IMR-90 (cell line): ENCODE measurements around the gene GRK5. TPM values are rescaled to one million over a fixed set of nuclear protein-coding genes. Genes with fewer than 3 reads are reported as not detected.

Experiments used
- ATAC-seq: fragments of 200-7000 bp; cut with Tn5 transposase; 2 replicates; pipeline ENCODE4 v1.9.1; 2020; ENCODE audit warnings: low read depth, mild to moderate bottlenecking, moderate library complexity
- BruUV-seq: library from RNA; stranded (reverse); fragments of 400-500 nt; replicated peaks from 2 replicates; lab custom pipeline; 2021; lab: Mats Ljungman, UMichigan
- CTCF ChIA-PET: fragments of 300-600 bp; formaldehyde crosslinking; extraction: SDS; loops from one replicate; lab custom pipeline; 2021; ENCODE audit warnings: antibody characterized with exemption; lab: Yijun Ruan, JAX
- POLR2A ChIA-PET: fragments of 300-600 bp; sonication (Branson Sonifier 250); formaldehyde crosslinking; loops from one replicate; lab custom pipeline; 2022; ENCODE audit warnings: antibody characterized with exemption; ENCODE audit not compliant: unreplicated experiment; lab: Charles Lee
- DNase-seq: peaks from one replicate; pipeline ENCODE4 v3.0.0; 2013
- H2AFZ ChIP-seq: replicated peaks from 2 replicates; pipeline ENCODE3; 2013; ENCODE audit warnings: low read length, mild to moderate bottlenecking; ENCODE audit not compliant: poor library complexity
- H2AK5ac ChIP-seq: 2 replicates; pipeline ENCODE4 v1.6.1; 2013; ENCODE audit warnings: low read depth, low read length, inconsistent platforms
- H2AK9ac ChIP-seq: replicated peaks from 2 replicates; pipeline ENCODE3; 2013; ENCODE audit warnings: mild to moderate bottlenecking, low read depth, low read length, moderate library complexity; ENCODE audit not compliant: poor library complexity
- H2BK120ac ChIP-seq: 2 replicates; pipeline ENCODE4 v1.6.1; 2013; ENCODE audit warnings: low read depth, low read length, inconsistent platforms
- H2BK15ac ChIP-seq: 3 replicates; pipeline ENCODE4 v1.6.1; 2013; ENCODE audit warnings: low read depth, low read length, inconsistent platforms
- H2BK20ac ChIP-seq: 2 replicates; pipeline ENCODE4 v1.6.1; 2013; ENCODE audit warnings: low read depth, mild to moderate bottlenecking, inconsistent platforms, low read length, moderate library complexity
- H2BK5ac ChIP-seq: 2 replicates; pipeline ENCODE4 v1.6.1; 2013; ENCODE audit warnings: mild to moderate bottlenecking, low read depth, low read length, inconsistent platforms; ENCODE audit not compliant: poor library complexity, severe bottlenecking
- H3K14ac ChIP-seq: replicated peaks from 2 replicates; pipeline ENCODE4 v1.6.1; 2013; ENCODE audit warnings: low read depth, low read length, inconsistent platforms
- H3K18ac ChIP-seq: 2 replicates; pipeline ENCODE4 v1.6.1; 2013; ENCODE audit warnings: low read depth, low read length, control low read depth
- H3K23ac ChIP-seq: 2 replicates; pipeline ENCODE4 v1.6.1; 2013; ENCODE audit warnings: low read depth, low read length, inconsistent platforms
- H3K27ac ChIP-seq: 2 replicates; pipeline ENCODE4 v1.5.1; 2013; ENCODE audit warnings: mild to moderate bottlenecking, control low read depth, low read length; ENCODE audit not compliant: insufficient read depth
- H3K27me3 ChIP-seq: 2 replicates; pipeline ENCODE4 v1.6.1; 2013; ENCODE audit warnings: low read length; ENCODE audit not compliant: control insufficient read depth, insufficient read depth
- H3K36me3 ChIP-seq: 2 replicates; pipeline ENCODE4 v1.6.1; 2013; ENCODE audit warnings: low read length, mixed read lengths; ENCODE audit not compliant: control insufficient read depth, insufficient read depth
- H3K4ac ChIP-seq: 2 replicates; pipeline ENCODE4 v1.6.1; 2013; ENCODE audit warnings: low read depth, low read length, inconsistent platforms
- H3K4me1 ChIP-seq: 2 replicates; pipeline ENCODE4 v1.6.1; 2013; ENCODE audit warnings: low read length, mixed read lengths; ENCODE audit not compliant: control insufficient read depth, insufficient read depth
- H3K4me2 ChIP-seq: 2 replicates; pipeline ENCODE4 v1.6.1; 2013; ENCODE audit warnings: low read depth, mild to moderate bottlenecking, control low read depth, low read length, moderate library complexity
- H3K4me3 ChIP-seq: 2 replicates; pipeline ENCODE4 v1.5.1; 2013; ENCODE audit warnings: low read depth, mild to moderate bottlenecking, control low read depth, low read length, moderate library complexity; ENCODE audit not compliant: insufficient read depth
- H3K56ac ChIP-seq: 2 replicates; pipeline ENCODE4 v1.6.1; 2013; ENCODE audit warnings: low read length, inconsistent platforms; ENCODE audit not compliant: insufficient read depth; ENCODE audit errors: extremely low read depth
- H3K79me1 ChIP-seq, 2 experiments: 2 replicates each; pipeline ENCODE4 v1.6.1; 2013; ENCODE audit warnings: low read length in 2 of 2, inconsistent platforms in 1 of 2, low read depth in 1 of 2
- H3K9ac ChIP-seq: 2 replicates; pipeline ENCODE4 v1.6.1; 2013; ENCODE audit warnings: low read depth, low read length, control low read depth
- H3K9me1 ChIP-seq: 2 replicates; pipeline ENCODE4 v1.6.1; 2013; ENCODE audit warnings: low read length, inconsistent platforms; ENCODE audit not compliant: insufficient read depth
- H3K9me3 ChIP-seq: 2 replicates; pipeline ENCODE4 v1.6.1; 2013; ENCODE audit warnings: low read length; ENCODE audit not compliant: control insufficient read depth, insufficient read depth
- H4K20me1 ChIP-seq: 2 replicates; pipeline ENCODE4 v1.6.1; 2013; ENCODE audit warnings: low read length, inconsistent platforms; ENCODE audit not compliant: insufficient read depth
- H4K5ac ChIP-seq: 2 replicates; pipeline ENCODE4 v1.6.1; 2013; ENCODE audit warnings: mild to moderate bottlenecking, low read depth, low read length, control low read depth
- H4K8ac ChIP-seq, 2 experiments: 2 replicates each; pipeline ENCODE4 v1.6.1; 2013; ENCODE audit warnings: low read depth in 2 of 2, low read length in 2 of 2, control low read depth in 1 of 2, inconsistent platforms in 1 of 2
- H4K91ac ChIP-seq: 2 replicates; pipeline ENCODE4 v1.6.1; 2013; ENCODE audit warnings: low read depth, low read length, inconsistent platforms; ENCODE audit not compliant: insufficient read depth
- BHLHE40 ChIP-seq: fragments of 150-350 bp; IDR thresholded peaks from 2 replicates; pipeline ENCODE4 v1.6.1; 2016; ENCODE audit warnings: mild to moderate bottlenecking, low read depth, low read length
- CEBPB ChIP-seq: IDR thresholded peaks from 2 replicates; pipeline ENCODE4 v1.6.1; 2012; ENCODE audit warnings: low read depth, low read length, improper control_type of control experiment
- CHD1 ChIP-seq: IDR thresholded peaks from 2 replicates; pipeline ENCODE4 v1.6.1; 2012; ENCODE audit warnings: low read depth, low read length, improper control_type of control experiment
- CTCF ChIP-seq: conservative IDR thresholded peaks from 2 replicates; pipeline ENCODE4 v1.5.1; 2012; ENCODE audit warnings: mild to moderate bottlenecking, low read depth, low read length, improper control_type of control experiment
- FOS ChIP-seq: fragments of 150-350 bp; IDR thresholded peaks from 2 replicates; pipeline ENCODE4 v1.6.1; 2016; ENCODE audit warnings: low read depth, low read length
- MAFK ChIP-seq: IDR thresholded peaks from 2 replicates; pipeline ENCODE4 v1.6.1; 2012; ENCODE audit warnings: low read depth, low read length, improper control_type of control experiment
- RFX5 ChIP-seq: IDR thresholded peaks from 2 replicates; pipeline ENCODE4 v1.8.0; 2012; ENCODE audit warnings: low read depth, mild to moderate bottlenecking, low read length, moderate library complexity
- WGBS, 2 experiments: methylation state at CpG; one replicate each; pipeline versions ENCODE4 v1.1.5 to v1.1.7; 2013; ENCODE audit warnings: missing lambda C conversion rate in 2 of 2; ENCODE audit not compliant: insufficient read length in 1 of 2; ENCODE audit errors: extremely low coverage in 2 of 2; 5-methylcytosine and 5-hydroxymethylcytosine counted together
- dilution Hi-C: fragments of 300-500 bp; cut with HindIII; formaldehyde crosslinking; loops from one replicate; pipeline ENCODE4 v1.14.3; 2018; ENCODE audit warnings: low sequenced_read_pairs; ENCODE audit not compliant: unreplicated experiment
- in situ Hi-C: fragments of 300-500 bp; cut with MboI; formaldehyde crosslinking; loops from 3 replicates; pipeline ENCODE4 v1.14.3; 2019; ENCODE audit warnings: low sequenced_read_pairs, inconsistent platforms, mixed read lengths
- intact Hi-C: fragments of 100-400 bp; cut with micrococcal nuclease; formaldehyde crosslinking; loops from 2 replicates; pipeline ENCODE4 v1.10.0; 2022
- polyA plus RNA-seq, 3 experiments: library from polyadenylated mRNA; depleted of rRNA; stranded (reverse); fragments of >200 nt; gene quantifications; 2 replicates each; pipeline ENCODE4 v1.2.3, GENCODE V29; 2012; ENCODE audit warnings: low replicate concordance in 1 of 3
- total RNA-seq: library from RNA; depleted of rRNA; stranded (reverse); fragments of >200 nt; gene quantifications from 2 replicates; pipeline ENCODE4 v1.2.3, GENCODE V29; 2012

GRK5 gene
- total and polyA plus RNA-seq, 2 of the 4 experiments (the other 2 are of a cell fraction), result 12.9 to 16.3 TPM

- DNase-seq (no peak), ATAC-seq (no peak)
- no peak overlapping the region for H2AFZ ChIP-seq
- H2AK9ac ChIP-seq, result no peak overlapping the region
- no peaks in the 10 kb centered on the region for H3K27me3 ChIP-seq
- intact Hi-C loops, result no loop called here
- H3K23ac ChIP-seq, result no peak overlapping the region
- H2BK5ac ChIP-seq, result no peak overlapping the region
- in situ Hi-C loops, result no loop called here
- peaks cover 85% of the 10 kb centered on the region for H3K36me3 ChIP-seq
- H2BK120ac ChIP-seq, result no peak overlapping the region
- CTCF ChIA-PET, result no interaction called here
- H3K79me1 ChIP-seq, result peaks cover 35 to 58% of the 10 kb centered on the region in 2 experiments; a peak in 3 of 4 replicates
- no TSS peak for BruUV-seq
- H3K9me3 ChIP-seq, result no peaks in the 10 kb centered on the region
- H3K27ac ChIP-seq, result no peak overlapping the region
- H3K14ac ChIP-seq, result no peak overlapping the region
- no peak overlapping the region for H3K4ac ChIP-seq
- H3K9ac ChIP-seq, result no peak overlapping the region
- no peak overlapping the region for H2AK5ac ChIP-seq
- dilution Hi-C loops, result no loop called here
- peaks cover 12% of the 10 kb centered on the region for H3K4me1 ChIP-seq
- WGBS, 2 experiments, result 80% methylated on average over 3 of the region's 9 CpGs; no CpG with 5 or more reads in 1 of the 2 experiments
- no peak overlapping the region for H3K4me3 ChIP-seq
- no peak overlapping the region for H2BK20ac ChIP-seq
- H3K9me1 ChIP-seq, result peaks cover 28% of the 10 kb centered on the region
- no peak overlapping the region for H2BK15ac ChIP-seq
- H3K18ac ChIP-seq, result no peak overlapping the region
- no peak overlapping the region for H4K8ac ChIP-seq
- no peak overlapping the region for H4K91ac ChIP-seq
- TF ChIP-seq CEBPB (no peak), RFX5 (no peak), MAFK (no peak), CHD1 (no peak), CTCF (no peak), BHLHE40 (no peak), FOS (no peak)
- H4K5ac ChIP-seq, result no peak overlapping the region
- no peak overlapping the region for H3K56ac ChIP-seq
- H4K20me1 ChIP-seq, result peaks cover 47% of the 10 kb centered on the region
- H3K4me2 ChIP-seq, result no peak overlapping the region
- POLR2A ChIA-PET, result no interaction called here
Observed at GRCh38 chr10:119425881-119426170, 218.5 kb downstream of the GRK5 start.
